ENCODE results near the gene KATNAL2. TPM values are rescaled to one million over a fixed set of nuclear protein-coding genes. Genes with fewer than 3 reads are reported as not detected.

The KATNAL2 gene
- total RNA-seq, 1 experiment from 2014 or later = 12.1 TPM

DNA sequence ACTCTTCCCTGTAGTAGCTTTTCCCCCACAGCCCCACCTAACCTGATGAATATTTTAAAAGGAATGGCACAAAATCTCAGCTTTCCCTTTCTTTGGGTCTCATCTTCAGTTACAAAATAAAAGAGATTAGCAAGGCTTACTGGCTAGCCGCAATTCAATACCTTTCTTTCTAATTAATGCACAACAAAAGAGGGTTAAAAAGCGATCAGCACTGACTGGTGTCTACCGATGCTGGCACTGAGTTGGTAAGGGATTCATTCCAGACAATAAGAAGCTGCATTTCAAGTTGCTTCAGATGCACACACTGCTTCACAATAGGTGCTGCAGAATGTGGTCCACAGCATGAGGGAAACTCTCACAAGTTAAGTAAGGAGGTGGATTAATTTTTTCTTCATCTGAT lies 191.0 kb downstream of the KATNAL2 start (continued):
- TF ChIP-seq, protein P1, sequence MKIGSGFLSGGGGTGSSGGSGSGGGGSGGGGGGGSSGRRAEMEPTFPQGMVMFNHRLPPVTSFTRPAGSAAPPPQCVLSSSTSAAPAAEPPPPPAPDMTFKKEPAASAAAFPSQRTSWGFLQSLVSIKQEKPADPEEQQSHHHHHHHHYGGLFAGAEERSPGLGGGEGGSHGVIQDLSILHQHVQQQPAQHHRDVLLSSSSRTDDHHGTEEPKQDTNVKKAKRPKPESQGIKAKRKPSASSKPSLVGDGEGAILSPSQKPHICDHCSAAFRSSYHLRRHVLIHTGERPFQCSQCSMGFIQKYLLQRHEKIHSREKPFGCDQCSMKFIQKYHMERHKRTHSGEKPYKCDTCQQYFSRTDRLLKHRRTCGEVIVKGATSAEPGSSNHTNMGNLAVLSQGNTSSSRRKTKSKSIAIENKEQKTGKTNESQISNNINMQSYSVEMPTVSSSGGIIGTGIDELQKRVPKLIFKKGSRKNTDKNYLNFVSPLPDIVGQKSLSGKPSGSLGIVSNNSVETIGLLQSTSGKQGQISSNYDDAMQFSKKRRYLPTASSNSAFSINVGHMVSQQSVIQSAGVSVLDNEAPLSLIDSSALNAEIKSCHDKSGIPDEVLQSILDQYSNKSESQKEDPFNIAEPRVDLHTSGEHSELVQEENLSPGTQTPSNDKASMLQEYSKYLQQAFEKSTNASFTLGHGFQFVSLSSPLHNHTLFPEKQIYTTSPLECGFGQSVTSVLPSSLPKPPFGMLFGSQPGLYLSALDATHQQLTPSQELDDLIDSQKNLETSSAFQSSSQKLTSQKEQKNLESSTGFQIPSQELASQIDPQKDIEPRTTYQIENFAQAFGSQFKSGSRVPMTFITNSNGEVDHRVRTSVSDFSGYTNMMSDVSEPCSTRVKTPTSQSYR (CRISPR knock-in tag; IDR thresholded peaks at IDR 0.05) = no peak
- TF ChIP-seq TCF7 (CRISPR knock-in tag; IDR thresholded peaks at IDR 0.05; ENCODE audit: low read depth) (no peak), ZNF219 (CRISPR knock-in tag; IDR thresholded peaks at IDR 0.05; ENCODE audit: borderline replicate concordance) (no peak), HMGA2 (CRISPR knock-in tag; IDR thresholded peaks at IDR 0.05) (no peak)
- TF ChIP-seq, protein P2, sequence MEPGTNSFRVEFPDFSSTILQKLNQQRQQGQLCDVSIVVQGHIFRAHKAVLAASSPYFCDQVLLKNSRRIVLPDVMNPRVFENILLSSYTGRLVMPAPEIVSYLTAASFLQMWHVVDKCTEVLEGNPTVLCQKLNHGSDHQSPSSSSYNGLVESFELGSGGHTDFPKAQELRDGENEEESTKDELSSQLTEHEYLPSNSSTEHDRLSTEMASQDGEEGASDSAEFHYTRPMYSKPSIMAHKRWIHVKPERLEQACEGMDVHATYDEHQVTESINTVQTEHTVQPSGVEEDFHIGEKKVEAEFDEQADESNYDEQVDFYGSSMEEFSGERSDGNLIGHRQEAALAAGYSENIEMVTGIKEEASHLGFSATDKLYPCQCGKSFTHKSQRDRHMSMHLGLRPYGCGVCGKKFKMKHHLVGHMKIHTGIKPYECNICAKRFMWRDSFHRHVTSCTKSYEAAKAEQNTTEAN (CRISPR knock-in tag; IDR thresholded peaks at IDR 0.05) = no peak
- TF ChIP-seq, protein P3, sequence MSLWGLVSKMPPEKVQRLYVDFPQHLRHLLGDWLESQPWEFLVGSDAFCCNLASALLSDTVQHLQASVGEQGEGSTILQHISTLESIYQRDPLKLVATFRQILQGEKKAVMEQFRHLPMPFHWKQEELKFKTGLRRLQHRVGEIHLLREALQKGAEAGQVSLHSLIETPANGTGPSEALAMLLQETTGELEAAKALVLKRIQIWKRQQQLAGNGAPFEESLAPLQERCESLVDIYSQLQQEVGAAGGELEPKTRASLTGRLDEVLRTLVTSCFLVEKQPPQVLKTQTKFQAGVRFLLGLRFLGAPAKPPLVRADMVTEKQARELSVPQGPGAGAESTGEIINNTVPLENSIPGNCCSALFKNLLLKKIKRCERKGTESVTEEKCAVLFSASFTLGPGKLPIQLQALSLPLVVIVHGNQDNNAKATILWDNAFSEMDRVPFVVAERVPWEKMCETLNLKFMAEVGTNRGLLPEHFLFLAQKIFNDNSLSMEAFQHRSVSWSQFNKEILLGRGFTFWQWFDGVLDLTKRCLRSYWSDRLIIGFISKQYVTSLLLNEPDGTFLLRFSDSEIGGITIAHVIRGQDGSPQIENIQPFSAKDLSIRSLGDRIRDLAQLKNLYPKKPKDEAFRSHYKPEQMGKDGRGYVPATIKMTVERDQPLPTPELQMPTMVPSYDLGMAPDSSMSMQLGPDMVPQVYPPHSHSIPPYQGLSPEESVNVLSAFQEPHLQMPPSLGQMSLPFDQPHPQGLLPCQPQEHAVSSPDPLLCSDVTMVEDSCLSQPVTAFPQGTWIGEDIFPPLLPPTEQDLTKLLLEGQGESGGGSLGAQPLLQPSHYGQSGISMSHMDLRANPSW (CRISPR knock-in tag; conservative IDR thresholded peaks at IDR 0.05; ENCODE audit: low read depth) = no peak

DNA sequence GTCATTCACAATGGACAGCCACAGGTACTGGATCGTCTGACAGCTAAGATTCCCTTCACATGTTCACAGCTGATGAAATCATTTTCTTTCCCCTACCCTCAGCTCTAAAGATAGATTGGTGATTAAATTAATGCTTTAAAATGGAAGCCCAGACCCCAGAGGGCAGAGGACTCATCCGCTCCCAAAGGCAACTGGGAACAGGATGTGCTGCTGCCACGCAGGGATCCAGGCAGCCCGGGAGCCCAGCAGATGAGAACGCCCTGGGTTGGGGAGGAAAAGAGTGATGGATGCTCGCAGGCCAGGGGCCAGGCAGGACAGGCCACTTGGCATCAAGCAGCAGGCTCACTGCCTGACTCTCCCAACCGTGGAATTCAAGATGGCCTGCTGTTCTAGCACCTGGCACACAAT lies 191.6 kb downstream of the KATNAL2 start:
- H3K36me3 Mint-ChIP-seq = peaks cover 26% of the 10 kb centered on the region
- DNase-seq (ENCODE audit: low spot score) (no peak), ATAC-seq (peak; percentile 60)
- H3K4me1 Mint-ChIP-seq = peaks cover 30% of the 10 kb centered on the region
- no peak for TF ChIP-seq ZNF317 (CRISPR knock-in tag; IDR thresholded peaks at IDR 0.05; ENCODE audit: borderline replicate concordance, low read depth)
- no peak for TF ChIP-seq RELA (CRISPR knock-in tag; IDR thresholded peaks at IDR 0.05; ENCODE audit: borderline replicate concordance)
- TF ChIP-seq RORB (CRISPR knock-in tag; IDR thresholded peaks at IDR 0.05) = no peak
- TF ChIP-seq, protein P4, sequence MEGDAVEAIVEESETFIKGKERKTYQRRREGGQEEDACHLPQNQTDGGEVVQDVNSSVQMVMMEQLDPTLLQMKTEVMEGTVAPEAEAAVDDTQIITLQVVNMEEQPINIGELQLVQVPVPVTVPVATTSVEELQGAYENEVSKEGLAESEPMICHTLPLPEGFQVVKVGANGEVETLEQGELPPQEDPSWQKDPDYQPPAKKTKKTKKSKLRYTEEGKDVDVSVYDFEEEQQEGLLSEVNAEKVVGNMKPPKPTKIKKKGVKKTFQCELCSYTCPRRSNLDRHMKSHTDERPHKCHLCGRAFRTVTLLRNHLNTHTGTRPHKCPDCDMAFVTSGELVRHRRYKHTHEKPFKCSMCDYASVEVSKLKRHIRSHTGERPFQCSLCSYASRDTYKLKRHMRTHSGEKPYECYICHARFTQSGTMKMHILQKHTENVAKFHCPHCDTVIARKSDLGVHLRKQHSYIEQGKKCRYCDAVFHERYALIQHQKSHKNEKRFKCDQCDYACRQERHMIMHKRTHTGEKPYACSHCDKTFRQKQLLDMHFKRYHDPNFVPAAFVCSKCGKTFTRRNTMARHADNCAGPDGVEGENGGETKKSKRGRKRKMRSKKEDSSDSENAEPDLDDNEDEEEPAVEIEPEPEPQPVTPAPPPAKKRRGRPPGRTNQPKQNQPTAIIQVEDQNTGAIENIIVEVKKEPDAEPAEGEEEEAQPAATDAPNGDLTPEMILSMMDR (IDR thresholded peaks at IDR 0.05) = no peak
- no peak overlapping the region for H3K4me3 Mint-ChIP-seq
- no peaks in the 10 kb centered on the region for H3K27me3 Mint-ChIP-seq (ENCODE audit: low read depth)
- ChIA-PET CTCF (interaction anchor here (4.8 kb wide), 1 partner anchor 95 kb away, joined by 38 read pairs; no protein-coding TSS in a partner anchor), POLR2A (no interaction called here)
- no peaks in the 10 kb centered on the region for H3K9me3 Mint-ChIP-seq
- H3K27ac Mint-ChIP-seq = no peak overlapping the region

DNA sequence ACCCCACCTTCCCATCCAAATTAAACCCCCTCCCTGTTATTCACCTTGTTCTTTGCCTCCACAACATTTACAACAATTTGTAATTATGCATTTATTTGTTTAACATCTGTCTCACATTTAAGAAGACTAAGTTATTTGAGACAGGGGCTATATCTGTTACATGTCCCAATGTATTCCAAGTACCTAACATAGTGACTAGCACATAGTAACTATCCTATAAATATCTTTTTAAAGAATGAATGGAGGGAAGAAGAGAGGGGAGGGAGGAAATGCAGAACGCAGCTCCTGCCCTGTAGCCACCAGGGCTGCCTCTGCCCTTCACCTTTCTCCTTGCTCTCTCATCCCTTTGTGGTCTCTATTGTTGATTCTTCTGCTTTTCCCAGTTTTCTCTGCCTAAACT lies 192.3 kb downstream of the KATNAL2 start:
- no peaks in the 10 kb centered on the region for H3K9me3 Mint-ChIP-seq
- H3K27me3 Mint-ChIP-seq (ENCODE audit: low read depth) = no peaks in the 10 kb centered on the region
- TF ChIP-seq, protein P5, sequence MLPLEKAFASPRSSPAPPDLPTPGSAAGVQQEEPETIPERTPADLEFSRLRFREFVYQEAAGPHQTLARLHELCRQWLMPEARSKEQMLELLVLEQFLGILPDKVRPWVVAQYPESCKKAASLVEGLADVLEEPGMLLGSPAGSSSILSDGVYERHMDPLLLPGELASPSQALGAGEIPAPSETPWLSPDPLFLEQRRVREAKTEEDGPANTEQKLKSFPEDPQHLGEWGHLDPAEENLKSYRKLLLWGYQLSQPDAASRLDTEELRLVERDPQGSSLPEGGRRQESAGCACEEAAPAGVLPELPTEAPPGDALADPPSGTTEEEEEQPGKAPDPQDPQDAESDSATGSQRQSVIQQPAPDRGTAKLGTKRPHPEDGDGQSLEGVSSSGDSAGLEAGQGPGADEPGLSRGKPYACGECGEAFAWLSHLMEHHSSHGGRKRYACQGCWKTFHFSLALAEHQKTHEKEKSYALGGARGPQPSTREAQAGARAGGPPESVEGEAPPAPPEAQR (CRISPR knock-in tag; IDR thresholded peaks at IDR 0.05) = no peak
- TF ChIP-seq, protein P6, sequence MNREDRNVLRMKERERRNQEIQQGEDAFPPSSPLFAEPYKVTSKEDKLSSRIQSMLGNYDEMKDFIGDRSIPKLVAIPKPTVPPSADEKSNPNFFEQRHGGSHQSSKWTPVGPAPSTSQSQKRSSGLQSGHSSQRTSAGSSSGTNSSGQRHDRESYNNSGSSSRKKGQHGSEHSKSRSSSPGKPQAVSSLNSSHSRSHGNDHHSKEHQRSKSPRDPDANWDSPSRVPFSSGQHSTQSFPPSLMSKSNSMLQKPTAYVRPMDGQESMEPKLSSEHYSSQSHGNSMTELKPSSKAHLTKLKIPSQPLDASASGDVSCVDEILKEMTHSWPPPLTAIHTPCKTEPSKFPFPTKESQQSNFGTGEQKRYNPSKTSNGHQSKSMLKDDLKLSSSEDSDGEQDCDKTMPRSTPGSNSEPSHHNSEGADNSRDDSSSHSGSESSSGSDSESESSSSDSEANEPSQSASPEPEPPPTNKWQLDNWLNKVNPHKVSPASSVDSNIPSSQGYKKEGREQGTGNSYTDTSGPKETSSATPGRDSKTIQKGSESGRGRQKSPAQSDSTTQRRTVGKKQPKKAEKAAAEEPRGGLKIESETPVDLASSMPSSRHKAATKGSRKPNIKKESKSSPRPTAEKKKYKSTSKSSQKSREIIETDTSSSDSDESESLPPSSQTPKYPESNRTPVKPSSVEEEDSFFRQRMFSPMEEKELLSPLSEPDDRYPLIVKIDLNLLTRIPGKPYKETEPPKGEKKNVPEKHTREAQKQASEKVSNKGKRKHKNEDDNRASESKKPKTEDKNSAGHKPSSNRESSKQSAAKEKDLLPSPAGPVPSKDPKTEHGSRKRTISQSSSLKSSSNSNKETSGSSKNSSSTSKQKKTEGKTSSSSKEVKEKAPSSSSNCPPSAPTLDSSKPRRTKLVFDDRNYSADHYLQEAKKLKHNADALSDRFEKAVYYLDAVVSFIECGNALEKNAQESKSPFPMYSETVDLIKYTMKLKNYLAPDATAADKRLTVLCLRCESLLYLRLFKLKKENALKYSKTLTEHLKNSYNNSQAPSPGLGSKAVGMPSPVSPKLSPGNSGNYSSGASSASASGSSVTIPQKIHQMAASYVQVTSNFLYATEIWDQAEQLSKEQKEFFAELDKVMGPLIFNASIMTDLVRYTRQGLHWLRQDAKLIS (CRISPR knock-in tag; IDR thresholded peaks at IDR 0.05; ENCODE audit: borderline replicate concordance) = no peak
- TF ChIP-seq NR2C2 (CRISPR knock-in tag; IDR thresholded peaks at IDR 0.05) (no peak), ETV6 (CRISPR knock-in tag; IDR thresholded peaks at IDR 0.05) (no peak), NFYB (CRISPR knock-in tag; conservative IDR thresholded peaks at IDR 0.05; ENCODE audit: low read depth) (no peak), ZNF232 (CRISPR knock-in tag; IDR thresholded peaks at IDR 0.05) (no peak)
- TF ChIP-seq, protein P7, sequence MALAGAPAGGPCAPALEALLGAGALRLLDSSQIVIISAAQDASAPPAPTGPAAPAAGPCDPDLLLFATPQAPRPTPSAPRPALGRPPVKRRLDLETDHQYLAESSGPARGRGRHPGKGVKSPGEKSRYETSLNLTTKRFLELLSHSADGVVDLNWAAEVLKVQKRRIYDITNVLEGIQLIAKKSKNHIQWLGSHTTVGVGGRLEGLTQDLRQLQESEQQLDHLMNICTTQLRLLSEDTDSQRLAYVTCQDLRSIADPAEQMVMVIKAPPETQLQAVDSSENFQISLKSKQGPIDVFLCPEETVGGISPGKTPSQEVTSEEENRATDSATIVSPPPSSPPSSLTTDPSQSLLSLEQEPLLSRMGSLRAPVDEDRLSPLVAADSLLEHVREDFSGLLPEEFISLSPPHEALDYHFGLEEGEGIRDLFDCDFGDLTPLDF (CRISPR knock-in tag; IDR thresholded peaks at IDR 0.05) = no peak
- H3K36me3 Mint-ChIP-seq = peaks cover 26% of the 10 kb centered on the region
- DNase-seq (ENCODE audit: low spot score) (no peak), ATAC-seq (no peak)
- ChIA-PET CTCF (interaction anchor here (4.8 kb wide), 1 partner anchor 94 kb away, joined by 38 read pairs; no protein-coding TSS in a partner anchor), POLR2A (no interaction called here)
- H3K4me1 Mint-ChIP-seq = peaks cover 36% of the 10 kb centered on the region
- H3K27ac Mint-ChIP-seq = peak overlapping the region; percentile 71; the same call in 1 of the 2 replicates
- no peak overlapping the region for H3K4me3 Mint-ChIP-seq

All from WTC11 (cell line).